Keratinocyte (primary cell): ENCODE results near the gene THOP1. TPM values are rescaled to one million over a fixed set of nuclear protein-coding genes. Genes with fewer than 3 reads are reported as not detected.
A peak's percentile ranks its signal among the peaks of the same experiment; 100 is the strongest.

Source experiments
- DNase-seq: peaks from one replicate; pipeline ENCODE4 v3.0.0-alpha.2; 2011; ENCODE audit warnings: low read depth, missing footprints, low spot score
- FAIRE-seq: peaks from 2 replicates; lab custom pipeline; 2011; peaks lifted over from hg19 to GRCh38; lab: Jason Lieb, UNC
- H2AFZ ChIP-seq: 2 replicates; pipeline ENCODE4 v1.6.0; 2012; ENCODE audit warnings: low read length, control low read depth, inconsistent platforms; ENCODE audit not compliant: control insufficient read depth
- H3K27ac ChIP-seq: 2 replicates; pipeline ENCODE4 v1.5.1; 2011; ENCODE audit warnings: low read length; ENCODE audit not compliant: control insufficient read depth, insufficient read depth
- H3K27me3 ChIP-seq: 3 replicates; pipeline ENCODE4 v1.6.0; 2011; ENCODE audit warnings: low read length; ENCODE audit not compliant: control insufficient read depth, insufficient read depth; ENCODE audit errors: extremely low read depth
- H3K36me3 ChIP-seq, 2 experiments: 2 replicates in 1 of 2; 3 replicates in 1 of 2; pipeline ENCODE4 v1.5.1; 2011; ENCODE audit warnings: low read length in 2 of 2, mild to moderate bottlenecking in 1 of 2; ENCODE audit not compliant: control insufficient read depth in 2 of 2, insufficient read depth in 2 of 2; ENCODE audit errors: extremely low read depth in 1 of 2
- H3K4me1 ChIP-seq: 3 replicates; pipeline ENCODE4 v1.5.1; 2011; ENCODE audit warnings: low read length; ENCODE audit not compliant: control insufficient read depth, insufficient read depth; ENCODE audit errors: extremely low read depth
- H3K4me2 ChIP-seq: 3 replicates; pipeline ENCODE4 v1.6.0; 2011; ENCODE audit warnings: low read depth, low read length; ENCODE audit not compliant: control insufficient read depth, insufficient read depth; ENCODE audit errors: extremely low read depth
- H3K4me3 ChIP-seq, 3 experiments: fragments of 200-600 bp in 1 of 3; sonication (generic) in 1 of 3; 2 replicates in 2 of 3; 3 replicates in 1 of 3; pipeline ENCODE4 v1.5.1; 2011 to 2016; ENCODE audit warnings: low read length in 3 of 3, mild to moderate bottlenecking in 3 of 3, control low read depth in 2 of 3, inconsistent platforms in 1 of 3, low read depth in 1 of 3, mixed read lengths in 1 of 3, mixed run types in 1 of 3, moderate library complexity in 1 of 3; ENCODE audit not compliant: control insufficient read depth in 2 of 3, insufficient read depth in 2 of 3; ENCODE audit errors: extremely low read depth in 1 of 3
- H3K79me2 ChIP-seq: 2 replicates; pipeline ENCODE4 v1.6.0; 2012; ENCODE audit warnings: low read length; ENCODE audit not compliant: control insufficient read depth, insufficient read depth
- H3K9ac ChIP-seq: 3 replicates; pipeline ENCODE4 v1.6.0; 2011; ENCODE audit warnings: low read length; ENCODE audit not compliant: control insufficient read depth, insufficient read depth; ENCODE audit errors: extremely low read depth
- H3K9me1 ChIP-seq: 3 replicates; pipeline ENCODE4 v1.6.0; 2011; ENCODE audit warnings: low read length; ENCODE audit not compliant: control insufficient read depth, insufficient read depth; ENCODE audit errors: extremely low read depth
- H3K9me3 ChIP-seq: 2 replicates; pipeline ENCODE4 v1.5.1; 2012; ENCODE audit warnings: low read depth, low read length; ENCODE audit not compliant: control insufficient read depth
- H4K20me1 ChIP-seq: 3 replicates; pipeline ENCODE4 v1.6.0; 2011; ENCODE audit warnings: low read length; ENCODE audit not compliant: control insufficient read depth, insufficient read depth; ENCODE audit errors: extremely low read depth
- CTCF ChIP-seq, 3 experiments: IDR thresholded peaks in 1 of 3; conservative IDR thresholded peaks in 1 of 3; optimal IDR thresholded peaks in 1 of 3; 2 replicates in 2 of 3; 3 replicates in 1 of 3; pipeline versions ENCODE3 to v1.5.1; 2011; ENCODE audit warnings: low read length in 3 of 3, mild to moderate bottlenecking in 3 of 3, moderate library complexity in 2 of 3, control low read depth in 1 of 3, inconsistent platforms in 1 of 3; ENCODE audit not compliant: insufficient read depth in 2 of 3; ENCODE audit errors: extremely low read depth in 1 of 3
- EZH2 ChIP-seq: IDR thresholded peaks from one replicate; pipeline ENCODE4 v1.6.1; 2012; ENCODE audit warnings: inconsistent platforms, mild to moderate bottlenecking, low read length, moderate library complexity
- dilution Hi-C: fragments of 300-500 bp; cut with MboI; formaldehyde crosslinking; loops from one replicate; pipeline ENCODE4 v1.7.0; 2020; ENCODE audit warnings: low sequenced_read_pairs; ENCODE audit not compliant: extremely low pct_ligation_motif_present
- polyA plus RNA-seq, 5 experiments: library from polyadenylated mRNA; depleted of rRNA in 3 of 5; stranded (reverse) in 3 of 5; stranded (forward) in 1 of 5; unstranded in 1 of 5; fragments of >200 nt; gene quantifications; 1 replicate in 1 of 5; 2 replicates in 3 of 5; 3 replicates in 1 of 5; pipeline versions ENCODE4 v1.2.1 to v1.2.3, GENCODE V29; 2011 to 2012; ENCODE audit warnings: missing spikeins in 2 of 5, low read depth in 1 of 5, low replicate concordance in 1 of 5

Gene THOP1
- polyA plus RNA-seq, 1 donor (not counting 4 experiments of a cell fraction or from before 2014, with no cell fraction given), result 69.9 TPM

GRCh38 chr19:2819540-2820111 lies 34.3 kb downstream of the THOP1 start, which contains the start of gene ZNF554:
Gene ZNF554, plus strand, starts transcription at chr19:2819868. Its CDS starts 204 bp downstream, at chr19:2820072.
- peaks cover 0 to 3% of the 10 kb centered on the region in 2 experiments for H3K36me3 ChIP-seq
- no peak for FAIRE-seq
- H4K20me1 ChIP-seq, result no peaks in the 10 kb centered on the region
- peaks cover 4% of the 10 kb centered on the region for H3K79me2 ChIP-seq
- H3K27ac ChIP-seq, result peak within 1 kb of the TSS; percentile 8
- H3K9ac ChIP-seq, result peak within 1 kb of the TSS; percentile 77
- no peaks in the 10 kb centered on the region for H3K27me3 ChIP-seq
- no peaks in the 10 kb centered on the region for H3K9me1 ChIP-seq
- peak within 1 kb of the TSS; percentile 86 to 91 (median 87) for H3K4me3 ChIP-seq
- H3K4me1 ChIP-seq, result peaks cover 7% of the 10 kb centered on the region
- H3K9me3 ChIP-seq, result no peaks in the 10 kb centered on the region
- peak within 1 kb of the TSS; percentile 75 for H2AFZ ChIP-seq
- TF ChIP-seq EZH2 (no peak), CTCF (optimal IDR thresholded peaks at IDR 0.05 in 1 of 3, IDR thresholded peaks at IDR 0.05 in 1 of 3, conservative IDR thresholded peaks at IDR 0.05 in 1 of 3; ENCODE audit: extremely low read depth in 1 of 3, insufficient read depth in 2 of 3, low read length in 3 of 3) (peak; percentile 84 to 98 (median 91))
- dilution Hi-C loops, result no loop called here
- peak; percentile 84 for DNase-seq
- H3K4me2 ChIP-seq, result peak within 1 kb of the TSS; percentile 92

DNA sequence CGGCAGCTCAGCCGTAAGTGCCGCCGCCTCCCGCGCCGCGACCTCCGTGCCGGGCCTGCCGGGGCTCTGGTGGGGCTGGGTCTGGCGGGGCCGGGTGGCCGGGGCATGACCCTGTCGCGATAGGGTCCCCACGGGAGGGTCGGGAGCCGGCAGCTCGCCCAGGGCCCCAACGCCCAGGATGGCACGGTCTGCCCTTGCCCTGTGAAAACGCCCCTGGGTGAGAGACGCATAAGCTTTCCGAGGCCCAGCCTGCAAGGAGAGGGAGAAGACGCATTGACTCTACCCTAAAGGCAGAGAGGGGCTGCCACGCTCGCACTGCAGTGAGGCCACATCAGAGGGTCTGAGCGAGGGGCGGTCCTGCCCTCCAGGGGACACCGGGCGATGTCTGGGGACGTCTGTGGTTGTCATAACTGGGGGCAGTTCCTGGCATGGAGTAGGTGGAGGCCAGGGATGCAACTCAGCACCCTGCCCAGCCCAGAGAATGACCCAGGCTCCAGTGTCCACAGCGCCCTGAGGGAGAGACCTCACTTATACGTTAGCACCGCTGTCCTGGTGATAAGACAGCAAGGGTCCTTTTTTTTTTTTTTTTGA lies 34.9 kb downstream of the THOP1 start:
- Histone ChIP-seq H4K20me1 (no peaks in the 10 kb centered on the region), H3K27me3 (no peaks in the 10 kb centered on the region), H3K4me2 (peak overlapping the region; percentile 92), H3K27ac (peak overlapping the region; percentile 8), H2AFZ (peak overlapping the region; percentile 75), H3K9ac (peak overlapping the region; percentile 77), H3K36me3 (peaks cover 0 to 1% of the 10 kb centered on the region in 2 experiments), H3K9me1 (no peaks in the 10 kb centered on the region), H3K9me3 (no peaks in the 10 kb centered on the region), H3K4me3 (peak overlapping the region; percentile 86 to 91 (median 87)), H3K79me2 (peaks cover 4% of the 10 kb centered on the region), H3K4me1 (peaks cover 7% of the 10 kb centered on the region)
- DNase-seq, result no peak
- FAIRE-seq, result no peak
- dilution Hi-C loops, result no loop called here
- TF ChIP-seq EZH2, result no peak
- TF ChIP-seq CTCF (optimal IDR thresholded peaks at IDR 0.05 in 1 of 3, IDR thresholded peaks at IDR 0.05 in 1 of 3, conservative IDR thresholded peaks at IDR 0.05 in 1 of 3; ENCODE audit: extremely low read depth in 1 of 3, insufficient read depth in 2 of 3, low read length in 3 of 3), result no peak
